Lower lobe of right lung (tissue), 2 donors: ENCODE data around the gene PDLIM1. TPM values are rescaled to one million over a fixed set of nuclear protein-coding genes. Genes with fewer than 3 reads are reported as not detected.

Experiments used
- ATAC-seq, 2 donors: fragments of 200-7000 bp; cut with Tn5 transposase; one replicate each; pipeline ENCODE4 v1.9.1; 2020 to 2022; ENCODE audit warnings: mild to moderate bottlenecking in 2 of 2, moderate library complexity in 2 of 2
- DNase-seq: peaks from one replicate; pipeline ENCODE4 v3.0.0-alpha.2; 2020
- H3K27ac ChIP-seq: fragments of 200-600 bp; one replicate; pipeline ENCODE4 v1.8.0; 2022
- H3K27me3 ChIP-seq: fragments of 200-600 bp; one replicate; pipeline ENCODE4 v1.8.0; 2022; ENCODE audit warnings: low read depth
- H3K36me3 ChIP-seq: fragments of 200-600 bp; one replicate; pipeline ENCODE4 v1.8.0; 2022; ENCODE audit warnings: mild to moderate bottlenecking
- H3K4me1 ChIP-seq: fragments of 200-600 bp; one replicate; pipeline ENCODE4 v1.8.0; 2022
- H3K4me3 ChIP-seq: fragments of 200-600 bp; one replicate; pipeline ENCODE4 v1.8.0; 2022; ENCODE audit warnings: mild to moderate bottlenecking
- H3K9me3 ChIP-seq: fragments of 200-600 bp; one replicate; pipeline ENCODE4 v1.8.0; 2022
- CTCF ChIP-seq: fragments of 200-600 bp; IDR thresholded peaks from one replicate; pipeline ENCODE4 v1.8.0; 2022; ENCODE audit warnings: antibody characterized with exemption, mild to moderate bottlenecking
- intact Hi-C: fragments of 100-400 bp; cut with DNase I; formaldehyde crosslinking; loops from one replicate; pipeline ENCODE4 v1.11.0; 2022
- total RNA-seq: library from RNA; stranded (reverse); fragmentation: NEBNext Ultra II Directional; extraction: Animal tissue kit (Norgen Biotek cat#: 25700); gene quantifications from one replicate; pipeline ENCODE4 v1.2.1, GENCODE V29; 2021
- donor health status: DM: no; HTN: yes; CAD: no; lungs with severe emphysema.

Gene PDLIM1
- total RNA-seq, 1 donor from 2014 or later, result 178 TPM

- peaks cover 80% of the 10 kb centered on the region for H3K4me1 ChIP-seq
- H3K27me3 ChIP-seq, result no peaks in the 10 kb centered on the region
- intact Hi-C loops, result no loop called here
- peak overlapping the region; percentile 67 for H3K27ac ChIP-seq
- no peaks in the 10 kb centered on the region for H3K9me3 ChIP-seq
- ATAC-seq (no peak), DNase-seq (no peak)
- H3K4me3 ChIP-seq, result no peak overlapping the region
- TF ChIP-seq CTCF, result no peak
- no peaks in the 10 kb centered on the region for H3K36me3 ChIP-seq
Measured at GRCh38 chr10:95280637-95281036, 10.2 kb downstream of the PDLIM1 start.

- DNase-seq, result no peak
- Histone ChIP-seq H3K9me3 (no peaks in the 10 kb centered on the region), H3K27me3 (no peaks in the 10 kb centered on the region), H3K4me1 (peaks cover 82% of the 10 kb centered on the region), H3K4me3 (no peak overlapping the region), H3K36me3 (no peaks in the 10 kb centered on the region), H3K27ac (peak overlapping the region; percentile 67)
- intact Hi-C loops, result no loop called here
- TF ChIP-seq CTCF, result no peak
- peak in 1 of 2 donors; percentile 10 for ATAC-seq
Measured at GRCh38 chr10:95279042-95279820, 11.6 kb downstream of the PDLIM1 start.

DNA sequence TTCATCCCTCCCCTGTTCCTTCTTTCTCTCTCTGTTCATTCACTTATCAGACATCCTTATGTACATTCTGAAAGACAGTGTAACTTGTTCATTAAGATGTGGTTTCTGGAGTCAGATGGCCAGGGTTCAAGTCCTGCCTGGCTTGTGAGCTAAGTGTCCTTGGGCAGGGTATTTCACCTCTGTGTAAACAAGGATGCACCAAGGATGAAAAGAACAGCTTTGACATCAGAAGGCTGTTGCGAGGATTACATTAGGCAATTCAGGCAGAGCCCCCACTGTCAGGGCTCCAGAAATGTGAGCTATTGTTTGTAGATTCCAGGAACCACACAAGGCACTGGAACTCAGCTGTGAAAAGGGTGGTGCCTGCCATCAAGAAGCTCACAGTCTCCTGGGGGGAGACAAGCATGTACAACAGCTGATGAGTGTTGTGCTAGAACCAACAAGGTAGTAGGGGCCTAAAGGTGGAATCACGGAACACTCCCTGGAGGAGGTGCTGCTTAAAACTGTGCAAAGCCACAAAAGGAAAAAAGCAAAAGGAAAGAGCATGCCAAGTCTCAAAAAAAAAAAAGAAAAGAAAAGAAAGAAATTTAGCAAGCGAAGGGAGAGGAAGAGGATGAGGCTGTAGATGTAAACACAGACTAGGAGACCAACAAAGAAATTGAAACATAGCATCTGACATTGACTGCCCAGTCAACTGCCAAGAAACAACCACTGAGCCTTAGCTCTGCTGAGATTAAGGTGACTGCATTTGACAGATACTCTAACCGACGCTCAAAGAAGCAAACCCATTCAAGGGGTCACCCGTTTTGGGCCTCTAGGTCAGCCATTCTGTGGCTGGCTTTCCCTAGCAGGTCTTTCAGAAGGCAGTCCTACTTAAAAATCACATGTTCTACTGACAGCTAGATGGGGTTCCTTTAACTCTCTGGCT is 12.5 kb downstream of the PDLIM1 start:
- H3K36me3 ChIP-seq, result no peaks in the 10 kb centered on the region
- no peak for DNase-seq
- intact Hi-C loops, result no loop called here
- ATAC-seq, result peak; percentile 7 to 31
- no peak overlapping the region for H3K4me3 ChIP-seq
- TF ChIP-seq CTCF, result no peak
- H3K9me3 ChIP-seq, result no peaks in the 10 kb centered on the region
- no peaks in the 10 kb centered on the region for H3K27me3 ChIP-seq
- peaks cover 82% of the 10 kb centered on the region for H3K4me1 ChIP-seq
- peak overlapping the region; percentile 67 for H3K27ac ChIP-seq

DNA sequence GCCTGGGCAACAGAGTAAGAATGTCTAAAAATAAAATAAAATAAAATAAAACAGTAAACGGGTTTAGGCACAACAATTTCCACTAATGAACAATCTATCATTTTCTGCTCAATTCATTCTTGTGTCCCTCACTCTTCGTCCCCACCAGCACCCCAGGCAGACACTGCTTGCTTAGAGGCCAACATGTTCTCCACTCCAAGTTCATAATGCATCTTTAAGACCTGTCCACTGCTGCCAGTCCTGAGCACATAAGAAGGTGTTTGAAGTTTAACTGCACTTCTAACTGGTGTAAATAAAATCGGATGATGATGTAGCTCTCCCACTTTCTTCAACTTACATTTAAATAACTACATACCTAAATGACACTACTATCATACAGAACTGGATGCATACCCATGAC is 13.2 kb downstream of the PDLIM1 start:
- Histone ChIP-seq H3K4me3 (no peak overlapping the region), H3K27ac (peak overlapping the region; percentile 84), H3K4me1 (peaks cover 87% of the 10 kb centered on the region), H3K27me3 (no peaks in the 10 kb centered on the region), H3K9me3 (no peaks in the 10 kb centered on the region), H3K36me3 (no peaks in the 10 kb centered on the region)
- intact Hi-C loops, result no loop called here
- no peak for DNase-seq
- TF ChIP-seq CTCF, result no peak
- ATAC-seq, result no peak

- H3K27me3 ChIP-seq, result no peaks in the 10 kb centered on the region
- no peak for TF ChIP-seq CTCF
- H3K4me3 ChIP-seq, result no peak overlapping the region
- no peaks in the 10 kb centered on the region for H3K36me3 ChIP-seq
- DNase-seq, result no peak
- intact Hi-C loops, result no loop called here
- peak overlapping the region; percentile 84 for H3K27ac ChIP-seq
- no peaks in the 10 kb centered on the region for H3K9me3 ChIP-seq
- ATAC-seq, result no peak
- peaks cover 87% of the 10 kb centered on the region for H3K4me1 ChIP-seq
Measured at GRCh38 chr10:95277201-95277570, 13.6 kb downstream of the PDLIM1 start.
